IPS-NIHi11 (cell line): Measurements from ENCODE around the gene PDZD7.

ENCODE experiments used
- DNase-seq: peaks from one replicate; pipeline ENCODE4 v3.0.0; 2012; ENCODE audit warnings: mixed read lengths, low spot score

The PDZD7 gene

DNA sequence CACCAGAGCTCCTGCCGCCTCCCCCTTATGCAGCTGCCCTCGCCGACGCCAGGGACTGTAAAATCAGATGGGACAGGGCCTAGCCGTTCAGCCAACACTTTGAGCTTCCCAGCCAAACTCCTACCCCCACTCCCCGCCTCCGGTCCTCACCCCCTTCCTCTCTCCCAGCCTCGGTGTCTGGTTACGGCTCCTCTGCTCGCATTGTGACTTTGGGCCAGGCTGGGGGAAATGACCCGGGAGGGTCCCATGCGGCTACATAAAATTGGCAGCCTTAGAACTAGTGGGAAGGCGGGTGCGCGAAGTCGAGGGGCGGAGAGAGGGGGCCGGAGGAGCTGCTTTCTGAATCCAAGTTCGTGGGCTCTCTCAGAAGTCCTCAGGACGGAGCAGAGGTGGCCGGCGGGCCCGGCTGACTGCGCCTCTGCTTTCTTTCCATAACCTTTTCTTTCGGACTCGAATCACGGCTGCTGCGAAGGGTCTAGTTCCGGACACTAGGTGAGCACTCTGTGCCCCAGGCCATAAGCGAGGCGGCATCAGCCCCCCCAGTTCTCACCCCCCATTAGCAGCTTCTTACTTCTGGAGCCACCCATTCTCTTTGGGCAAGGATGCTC is 30.8 kb upstream of the PDZD7 start, which contains the start of gene KAZALD1:
KAZALD1 (plus strand) TSS at position 366 of the 608 bp plus-strand sequence. CDS start 604 bp downstream, outside the sequence.
- DNase-seq = peak; percentile 58

DNA sequence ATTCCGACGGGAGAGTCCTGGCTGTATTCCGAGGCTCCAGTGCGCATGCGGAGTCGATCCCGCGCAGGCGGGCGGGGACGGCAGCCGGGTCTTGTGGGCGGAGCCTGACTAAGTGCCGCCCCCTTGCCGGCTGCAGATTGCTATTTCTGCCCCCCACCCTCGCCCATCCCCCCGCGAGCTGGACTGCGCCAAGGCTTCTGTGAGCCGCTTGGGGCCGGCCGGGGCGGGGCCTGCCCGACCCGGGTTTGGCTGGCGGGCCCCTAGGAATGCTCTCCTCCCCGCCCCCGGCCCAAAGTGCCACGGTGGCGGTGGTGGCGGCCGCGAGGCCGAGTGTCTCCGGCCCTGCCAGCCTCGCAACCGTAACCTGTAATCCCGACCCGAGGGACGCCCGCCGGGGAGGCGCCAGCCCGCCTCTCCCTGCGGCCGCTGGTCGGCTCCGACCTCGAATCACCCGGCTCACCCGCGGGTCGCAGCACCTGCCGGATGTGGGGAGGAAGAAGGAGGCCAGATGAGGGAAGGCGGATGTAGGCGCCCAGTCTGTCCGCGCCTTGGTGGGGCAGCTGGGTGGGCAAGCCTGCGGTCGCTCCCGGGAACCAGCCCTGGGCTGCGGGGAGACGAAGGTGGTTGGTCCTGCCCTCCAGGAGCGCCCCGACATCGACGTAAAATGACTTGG is 30.2 kb upstream of the PDZD7 start:
- peak; percentile 93 for DNase-seq

DNA sequence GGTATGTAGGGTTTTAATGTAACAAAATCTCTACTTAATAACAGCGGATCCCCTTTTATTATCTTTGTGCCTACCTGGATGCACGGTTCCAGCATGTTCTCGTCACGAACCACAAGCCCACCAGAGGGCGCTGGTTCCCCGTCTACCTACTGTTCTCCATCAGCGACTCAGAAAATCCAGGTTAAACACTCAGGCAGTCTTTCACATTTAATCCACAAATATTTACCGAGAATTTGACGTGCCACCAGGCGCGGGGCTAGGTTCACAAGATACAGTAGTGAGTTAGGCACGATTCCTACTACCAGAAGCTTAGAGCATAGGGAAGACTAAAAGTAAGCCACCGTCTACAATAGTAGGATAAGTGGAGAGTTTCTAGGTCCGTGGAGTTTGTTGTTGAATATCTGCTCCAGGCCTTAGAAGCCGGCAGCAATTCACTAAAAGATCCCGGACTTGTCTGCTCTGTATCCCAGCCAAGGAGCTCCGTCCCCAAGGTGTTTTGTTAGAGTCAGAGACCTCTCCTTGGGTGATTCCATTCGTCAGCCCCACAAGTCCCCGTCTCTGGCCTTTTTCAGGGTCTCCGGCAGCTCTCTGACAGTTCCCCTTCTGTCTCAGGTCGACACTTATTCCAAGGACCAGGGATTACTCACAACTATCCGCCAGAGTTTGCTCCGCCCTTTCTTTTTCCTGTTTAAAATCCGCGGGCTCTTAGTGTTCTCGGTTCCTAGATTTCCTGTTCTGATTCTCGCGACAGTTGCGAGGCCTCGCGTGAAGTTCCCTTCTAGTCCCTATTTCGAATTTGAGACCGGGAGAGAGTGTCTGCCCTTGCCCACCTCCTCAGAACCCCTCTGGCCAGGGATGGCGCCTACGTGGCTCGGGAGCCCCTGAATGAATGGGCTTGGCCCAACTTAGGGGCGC is 29.4 kb upstream of the PDZD7 start:
- peak; percentile 76 for DNase-seq

DNA sequence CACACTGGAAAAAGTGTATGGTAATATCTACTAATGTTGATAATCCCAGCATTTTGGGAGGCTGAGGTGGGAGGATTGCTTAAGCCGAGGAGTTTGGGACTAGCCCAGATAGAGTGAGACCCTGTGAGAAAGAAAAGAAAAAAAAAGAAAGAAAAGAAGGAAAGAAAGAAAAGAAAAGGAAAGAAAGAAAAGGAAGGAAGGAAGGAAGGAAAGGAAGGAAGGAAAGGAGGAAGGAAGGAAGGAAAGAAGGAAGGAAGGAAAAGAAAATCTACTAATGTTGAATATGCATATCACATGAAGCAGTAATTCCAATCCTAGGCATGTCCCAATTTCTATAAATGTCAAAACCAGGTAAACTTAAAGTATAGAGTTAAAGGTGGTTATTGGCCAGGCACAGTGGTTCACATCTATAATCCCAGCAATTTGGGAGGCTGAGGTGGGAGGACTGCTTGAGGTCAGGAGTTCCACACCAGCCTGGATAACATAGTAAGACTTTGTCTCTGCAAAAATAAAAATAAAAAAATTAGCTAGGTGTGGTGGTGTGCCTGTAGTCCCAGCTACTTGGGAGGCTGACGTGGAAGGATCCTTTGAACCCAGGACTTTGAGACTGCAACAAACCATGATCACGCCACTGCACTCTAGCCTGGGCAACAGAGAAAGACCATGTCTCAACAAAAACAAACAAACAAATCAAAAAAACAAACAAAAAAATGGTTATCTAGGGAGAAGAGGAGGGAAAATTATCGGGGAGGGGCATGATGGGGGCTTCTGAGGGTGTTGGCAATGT is 25.6 kb upstream of the PDZD7 start:
- DNase-seq = no peak

DNA sequence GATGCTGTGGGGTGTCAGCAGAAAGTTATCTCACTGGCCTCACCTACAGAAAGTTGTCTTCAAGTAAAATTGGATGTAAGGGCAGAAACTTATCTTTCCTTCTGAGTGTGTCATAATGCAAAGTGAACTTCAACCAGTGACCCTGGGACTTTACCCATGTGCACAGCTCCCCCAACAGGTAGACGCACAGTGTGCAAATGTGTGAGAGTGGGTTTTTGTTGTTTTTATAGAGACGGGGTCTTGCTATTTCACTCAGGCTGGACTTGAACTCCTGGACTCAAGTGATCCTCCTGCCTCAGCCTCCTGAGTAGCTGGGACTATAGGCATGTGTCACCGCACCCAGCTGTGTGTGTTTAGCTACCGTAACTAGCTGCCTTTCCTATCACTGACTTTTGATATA is 24.5 kb upstream of the PDZD7 start:
- no peak for DNase-seq

DNA sequence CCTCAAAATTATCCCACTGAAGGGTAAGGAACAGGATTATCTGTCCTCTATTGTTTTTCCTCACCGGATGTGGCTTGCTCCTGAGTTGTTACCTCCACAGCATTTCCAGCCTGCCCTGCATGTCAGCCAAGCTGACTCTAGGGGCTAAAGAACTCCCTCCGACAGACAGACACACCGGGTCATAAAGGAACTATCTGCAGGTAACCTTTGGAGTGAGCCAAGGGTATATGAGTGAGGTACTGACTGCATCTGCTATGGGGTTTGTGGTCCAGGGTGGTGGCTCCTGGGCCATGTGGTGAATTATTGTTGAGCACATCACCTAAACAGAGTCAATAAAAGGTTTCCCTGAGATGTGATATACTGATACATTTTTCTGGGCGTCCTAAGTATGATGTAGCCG is 23.9 kb upstream of the PDZD7 start:
- no peak for DNase-seq

DNA sequence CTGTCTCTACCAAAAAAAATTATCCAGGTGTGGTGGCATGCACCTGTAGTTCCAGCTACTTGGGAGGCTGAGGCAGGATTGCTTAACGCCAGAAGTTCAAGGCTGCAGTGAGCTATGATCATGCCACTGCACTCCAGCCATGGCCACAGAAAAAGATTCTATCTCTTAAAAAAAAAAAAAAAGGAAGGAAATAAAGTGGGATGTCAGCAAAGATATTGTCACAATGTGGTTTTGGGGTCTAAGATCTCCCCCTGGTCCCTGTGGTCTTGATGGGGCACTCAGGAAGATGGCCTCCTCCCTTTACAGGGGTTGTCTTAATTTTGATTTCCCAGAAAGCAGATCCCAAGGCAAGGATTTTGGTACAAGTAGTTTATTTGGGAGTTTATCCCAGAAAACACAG is 23.4 kb upstream of the PDZD7 start:
- DNase-seq = no peak

DNA sequence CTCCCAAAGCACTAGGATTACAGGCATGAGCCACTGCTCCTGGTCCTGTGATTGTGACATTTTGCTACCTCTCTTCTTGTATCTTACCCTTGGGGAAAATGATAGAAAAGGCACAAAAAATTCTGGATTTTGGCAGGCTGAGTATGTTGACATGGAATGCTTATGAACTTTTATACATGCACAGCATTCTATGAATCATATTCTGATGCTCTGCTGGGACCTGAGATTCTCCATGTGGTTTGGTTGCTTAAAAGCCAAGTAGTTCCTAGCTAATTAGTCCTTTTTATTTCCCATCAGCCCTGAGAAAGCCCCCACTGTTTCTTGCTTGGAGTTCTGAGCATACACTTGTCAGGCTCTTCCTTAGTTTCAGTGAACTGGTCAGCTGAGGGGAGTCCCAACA is 22.6 kb upstream of the PDZD7 start:
- DNase-seq = no peak

DNA sequence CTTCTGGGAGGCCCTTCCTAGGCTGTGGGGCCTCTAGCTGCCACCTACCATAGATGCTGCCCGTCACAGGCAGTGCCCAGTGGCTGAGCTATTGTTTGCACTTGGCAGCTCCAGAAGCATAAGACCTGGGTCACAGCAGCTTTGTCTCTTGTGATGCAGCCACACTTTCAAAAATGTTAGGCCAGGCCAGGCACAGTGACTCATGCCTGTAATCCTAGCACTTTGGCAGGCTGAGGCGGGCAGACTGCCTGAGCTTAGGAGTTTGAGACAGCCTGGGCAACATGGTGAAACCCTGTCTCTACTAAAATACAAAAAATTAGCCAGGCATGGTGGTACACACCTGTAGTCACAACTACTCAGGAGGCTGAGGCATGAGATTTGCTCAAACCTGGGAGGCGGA is 21.4 kb upstream of the PDZD7 start:
- no peak for DNase-seq

DNA sequence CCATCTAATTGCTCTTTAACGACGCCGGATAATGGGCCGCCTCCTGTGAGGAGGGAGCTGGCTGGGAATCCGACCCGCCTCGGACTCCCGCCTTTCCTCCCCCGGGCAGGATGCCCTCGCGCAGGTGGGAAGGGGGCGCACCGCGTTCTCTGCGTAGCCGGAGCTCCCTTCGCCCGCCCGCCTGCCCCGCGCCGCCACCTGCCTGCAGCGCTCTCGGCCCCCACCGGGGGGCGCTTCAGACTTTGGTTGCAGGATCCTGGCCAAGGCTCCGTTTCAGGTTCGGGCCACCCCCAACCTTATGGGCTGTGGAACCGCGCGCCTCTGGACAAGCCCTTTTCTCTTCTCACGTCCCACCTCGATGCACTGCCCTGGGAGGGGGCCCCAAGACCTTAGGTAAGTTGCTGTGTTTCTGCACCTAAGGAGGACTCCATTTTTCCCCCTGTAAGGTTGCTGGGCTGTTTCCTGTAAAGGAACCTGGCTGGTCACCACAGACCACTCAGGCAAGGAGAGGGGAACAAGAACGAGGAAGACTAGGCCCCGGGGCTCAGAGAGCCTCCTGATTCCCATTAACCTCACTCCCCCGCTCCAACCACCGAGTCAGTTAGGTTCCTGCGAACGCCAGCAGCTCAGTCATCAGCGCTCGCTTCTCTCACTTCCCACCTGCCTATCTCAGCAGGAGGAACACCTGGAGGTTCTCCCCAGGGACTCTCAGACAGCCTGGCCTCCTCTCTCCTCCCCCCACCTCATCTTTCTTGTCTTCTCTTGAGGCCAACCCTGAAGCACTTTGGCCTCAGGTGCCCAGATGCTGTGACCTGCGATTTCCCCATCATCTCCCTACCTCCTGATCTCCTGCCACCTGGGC is 19.5 kb upstream of the PDZD7 start:
- peak; percentile 90 for DNase-seq

DNA sequence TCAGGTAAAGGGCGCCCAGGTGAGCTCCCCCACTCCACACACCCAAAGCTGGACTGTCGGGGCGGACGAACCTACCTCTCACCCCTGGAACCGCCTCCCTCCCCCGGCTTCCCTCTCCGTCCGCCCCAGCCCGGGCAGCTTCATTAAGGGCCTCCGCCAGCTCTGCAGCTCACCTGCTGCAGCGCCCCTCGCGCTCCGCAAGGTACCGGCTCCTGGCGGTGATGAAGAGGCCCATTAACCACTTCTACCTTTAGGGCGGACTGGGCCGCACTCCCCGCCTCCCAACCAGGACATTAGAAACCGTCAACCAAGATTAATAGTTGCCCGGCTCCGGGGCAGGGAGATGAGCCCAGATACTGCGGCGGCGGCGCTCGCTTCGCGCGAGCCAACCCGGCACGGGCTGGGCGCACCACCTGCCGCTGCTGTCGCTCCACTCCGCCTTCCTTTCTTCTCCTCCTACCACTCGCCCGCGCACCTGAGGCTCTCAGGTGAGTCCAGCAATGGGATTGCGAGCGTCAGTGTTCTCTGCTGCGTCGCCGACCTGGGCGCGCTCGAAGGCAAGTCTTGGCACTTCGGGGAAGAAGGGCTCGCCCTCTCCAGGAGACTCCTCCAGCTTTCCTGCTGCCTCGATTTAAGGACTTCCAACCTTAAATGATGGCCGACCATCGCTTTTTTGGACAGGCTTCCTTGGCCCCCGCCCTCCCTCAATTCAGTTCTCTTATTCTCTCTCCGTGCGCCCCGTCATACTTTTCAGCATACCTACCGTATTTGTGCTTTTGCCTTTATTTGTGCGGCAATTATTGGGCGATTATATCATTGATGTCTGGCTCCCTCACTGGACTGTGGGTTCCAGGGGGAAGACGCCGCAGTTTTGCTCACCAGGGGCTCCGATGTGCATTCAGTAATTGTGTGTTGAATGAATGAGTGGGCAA is 17.3 kb upstream of the PDZD7 start:
- peak; percentile 70 for DNase-seq

DNA sequence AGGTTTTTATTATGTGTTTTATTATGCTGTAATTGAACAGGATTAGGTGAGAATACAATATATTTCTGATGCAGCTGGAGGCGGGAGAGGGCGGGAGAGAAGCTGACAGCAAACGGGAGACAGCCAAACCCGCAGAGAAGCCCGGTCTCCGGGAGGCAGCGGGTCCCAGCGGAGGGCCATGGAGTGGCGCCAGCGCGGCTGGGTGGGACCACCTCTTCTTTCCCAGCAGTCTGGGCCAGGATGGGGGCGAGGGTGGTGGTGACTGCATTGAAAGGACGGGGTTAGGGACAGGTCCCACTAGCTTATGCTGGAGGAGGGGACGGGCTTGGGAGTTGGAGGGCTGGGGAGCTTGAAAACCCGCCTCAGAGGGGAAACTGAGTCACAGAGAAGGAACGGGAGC is 16.3 kb upstream of the PDZD7 start:
- DNase-seq = peak; percentile 21

DNA sequence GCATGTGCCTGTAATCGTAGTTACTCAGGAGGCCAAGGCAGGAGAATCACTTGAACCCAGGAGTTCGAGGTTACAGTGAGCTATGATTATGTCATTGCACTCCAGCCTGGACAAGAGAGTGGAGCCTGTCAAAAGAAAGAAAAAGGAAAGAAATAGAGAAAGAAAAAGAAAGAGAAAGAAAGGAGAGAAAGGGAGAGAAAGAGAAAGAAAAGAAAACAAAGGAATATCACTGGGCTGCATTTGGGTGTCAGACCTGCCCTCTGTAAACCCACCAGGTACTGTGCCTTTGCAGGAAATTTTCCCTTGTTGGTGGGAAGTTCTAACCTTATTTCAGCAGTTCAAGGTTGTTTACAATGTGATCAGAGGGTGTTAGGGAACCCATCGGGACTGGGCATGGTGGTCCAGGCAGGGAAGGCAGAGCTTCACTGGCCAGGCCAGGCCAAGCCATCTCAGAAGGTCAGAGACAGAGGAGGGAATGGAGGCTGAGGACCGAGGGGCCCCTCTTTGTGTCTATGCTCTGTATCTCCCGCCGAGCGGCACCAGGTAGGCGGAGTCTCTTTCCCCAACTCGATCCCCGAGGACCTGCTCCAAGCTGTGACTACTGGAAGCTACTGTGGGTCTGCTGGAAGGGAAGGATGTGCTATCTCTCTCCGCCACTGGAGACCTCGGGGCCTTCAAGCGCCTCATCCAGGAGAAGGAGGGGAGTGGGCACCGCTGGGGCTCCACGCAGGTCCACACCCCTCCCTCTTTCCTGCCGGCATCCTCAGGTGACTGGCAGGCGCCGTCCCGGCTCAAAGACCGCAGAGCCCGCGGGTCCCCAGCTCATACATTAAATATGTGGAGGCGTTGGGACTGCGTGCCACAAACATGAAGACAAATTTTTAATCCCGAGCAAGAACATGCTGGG is 15.7 kb upstream of the PDZD7 start:
- DNase-seq = peak; percentile 35

DNA sequence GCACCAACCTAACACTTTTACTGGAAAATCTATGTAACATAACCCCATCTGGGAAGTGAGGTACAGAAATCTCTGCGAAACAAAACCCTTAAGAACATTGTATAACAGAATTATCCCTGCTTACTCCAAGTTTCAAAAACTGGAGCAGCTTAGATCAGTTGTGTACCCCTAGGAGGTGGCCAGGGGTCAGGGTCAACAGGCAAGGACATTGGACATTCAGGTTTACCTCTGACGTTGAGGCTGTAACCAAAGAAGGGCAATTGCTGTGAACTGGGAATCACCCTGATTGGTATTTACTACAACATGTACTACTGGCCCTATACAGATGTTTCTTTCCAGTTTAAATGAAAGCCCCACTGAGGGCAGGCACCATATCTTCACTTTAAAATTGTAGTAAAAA is 13.2 kb upstream of the PDZD7 start:
- no peak for DNase-seq

DNA sequence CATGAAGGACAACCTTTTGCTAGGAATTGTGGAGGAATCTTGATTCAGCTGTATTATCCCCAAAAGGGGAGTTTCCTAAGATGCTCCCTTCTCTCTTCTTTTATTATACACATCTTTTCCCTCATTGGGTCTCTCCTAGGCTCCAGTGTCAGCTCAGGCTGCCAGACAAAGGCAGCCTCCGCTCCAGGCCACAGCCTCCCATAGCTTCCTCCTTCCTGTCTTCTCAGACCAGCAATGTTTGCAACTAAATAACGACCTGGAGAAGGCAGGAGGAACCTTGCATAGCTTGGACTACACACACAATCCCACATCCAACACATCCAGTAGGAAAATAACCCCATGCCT is 12.4 kb upstream of the PDZD7 start:
- DNase-seq = no peak

DNA sequence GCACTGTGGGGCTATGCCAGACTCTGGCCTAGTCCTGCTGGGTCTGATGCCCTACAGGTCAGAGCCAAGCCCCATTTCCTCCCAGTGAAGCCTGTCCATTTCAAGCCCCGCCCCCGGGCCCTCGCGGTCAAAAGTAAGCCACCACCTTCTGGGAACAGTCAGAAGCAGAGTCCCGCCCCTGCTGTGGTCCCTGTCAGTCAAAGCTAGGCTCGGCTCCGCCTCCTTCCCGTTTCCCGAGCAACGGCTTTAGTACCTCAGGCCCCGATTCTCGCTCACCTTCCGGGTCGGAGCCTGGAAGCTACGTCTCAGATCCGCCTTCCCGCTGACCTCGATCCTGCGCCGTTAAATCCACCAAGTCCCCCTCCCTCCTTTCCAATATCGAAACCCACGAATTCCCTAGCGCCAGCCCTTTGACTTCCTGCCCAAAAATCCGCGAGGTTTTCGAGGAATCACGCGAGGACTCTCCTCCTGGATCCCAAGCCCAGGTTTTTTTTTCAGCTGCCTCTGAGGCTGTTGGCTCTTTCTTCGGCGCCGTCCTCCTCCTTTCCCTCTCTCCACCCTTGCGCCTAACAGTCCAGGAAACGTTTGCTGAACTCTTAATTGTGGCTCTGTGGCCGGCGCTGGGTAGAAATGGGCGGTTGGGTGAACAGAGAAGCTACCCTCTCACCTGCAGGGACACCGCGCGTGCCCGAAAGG is 11.9 kb upstream of the PDZD7 start:
- DNase-seq = peak; percentile 92

DNA sequence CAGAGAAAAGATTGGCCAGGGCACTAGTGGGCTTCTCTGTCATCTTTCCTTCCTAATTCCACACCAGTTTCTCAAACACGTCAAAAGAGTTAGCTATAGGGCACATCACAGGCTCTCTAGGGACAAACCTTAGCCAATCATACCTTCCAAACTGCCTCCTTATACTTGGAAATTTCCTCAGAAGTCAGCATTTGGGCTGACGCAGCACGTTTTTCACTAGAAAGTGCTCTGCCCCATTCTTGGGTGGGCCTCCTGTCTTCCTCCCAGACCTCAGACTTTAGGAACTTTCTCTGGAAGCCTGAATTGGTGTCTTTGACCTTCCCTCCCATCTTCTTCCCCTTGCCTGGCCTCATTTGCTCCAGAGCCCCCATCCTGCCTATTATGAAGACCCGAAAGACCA is 11.2 kb upstream of the PDZD7 start:
- no peak for DNase-seq

DNA sequence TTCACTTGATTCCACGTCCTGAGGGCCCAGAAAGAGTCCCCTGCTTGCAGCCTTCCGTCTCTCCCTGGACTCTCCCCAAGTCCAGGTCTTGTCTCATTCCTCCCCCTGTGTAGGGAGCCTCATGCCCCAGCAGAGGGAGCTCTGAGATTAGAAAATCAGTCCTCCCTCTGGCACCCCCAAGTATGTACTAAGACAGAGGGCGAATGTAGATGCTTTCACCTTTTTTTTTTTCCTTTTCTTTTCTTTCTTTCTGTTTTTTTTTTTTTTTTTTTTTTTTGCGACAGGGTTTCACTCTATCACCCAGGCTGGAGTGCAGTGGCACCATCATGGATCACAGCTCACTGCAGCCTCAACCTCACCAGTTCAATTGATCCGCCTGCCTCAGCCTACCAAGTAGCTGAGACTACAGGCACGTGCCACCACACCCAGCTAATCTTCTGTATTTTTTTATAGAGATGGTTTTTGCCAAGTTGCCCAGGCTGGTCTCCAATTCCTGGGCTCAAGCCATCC is 10.4 kb upstream of the PDZD7 start:
- DNase-seq = peak; percentile 80
